HepG2 (cell line): Measurements from ENCODE around the gene KDM5B. TPM values are rescaled to one million over a fixed set of nuclear protein-coding genes. Genes with fewer than 3 reads are reported as not detected.

Source experiments
- CEBPB ChIP-seq: IDR thresholded peaks from 2 replicates; pipeline ENCODE4 v1.6.1; 2011; ENCODE audit warnings: low read depth, low read length, improper control_type of control experiment, borderline replicate concordance
- CENPX ChIP-seq: sonication (generic); formaldehyde crosslinking; IDR thresholded peaks from 2 replicates; pipeline ENCODE4 v1.9.0; 2021; ENCODE audit warnings: mild to moderate bottlenecking, missing genetic modification reagents, moderate library complexity
- E2F5 ChIP-seq: sonication (generic); formaldehyde crosslinking; conservative IDR thresholded peaks from 2 replicates; pipeline ENCODE4 v1.4.0; 2020; ENCODE audit warnings: missing genetic modification reagents
- FLYWCH1 ChIP-seq: sonication (generic); formaldehyde crosslinking; IDR thresholded peaks from 2 replicates; pipeline ENCODE4 v1.8.1; 2023; ENCODE audit warnings: mild to moderate bottlenecking, missing genetic modification reagents
- FOSL1 ChIP-seq: sonication (generic); formaldehyde crosslinking; IDR thresholded peaks from 2 replicates; pipeline ENCODE4 v1.9.0; 2021; ENCODE audit warnings: missing genetic modification reagents, borderline replicate concordance
- FOXJ3 ChIP-seq: sonication (generic); formaldehyde crosslinking; IDR thresholded peaks from 2 replicates; pipeline ENCODE4 v1.4.0; 2020; ENCODE audit warnings: missing genetic modification reagents, mild to moderate bottlenecking, borderline replicate concordance
- GATAD2A ChIP-seq: IDR thresholded peaks from 2 replicates; pipeline ENCODE4 v1.6.1; 2016
- HOXA3 ChIP-seq: sonication (generic); formaldehyde crosslinking; IDR thresholded peaks from 2 replicates; pipeline ENCODE4 v1.5.0; 2020; ENCODE audit warnings: missing genetic modification reagents
- KDM2A ChIP-seq: sonication (generic); formaldehyde crosslinking; IDR thresholded peaks from 2 replicates; pipeline ENCODE4 v1.4.0; 2020; ENCODE audit warnings: low read depth, missing genetic modification reagents, borderline replicate concordance
- MIER2 ChIP-seq: IDR thresholded peaks from 2 replicates; pipeline ENCODE4 v1.6.1; 2016; ENCODE audit warnings: missing biosample characterization, missing genetic modification reagents
- NFYC ChIP-seq: IDR thresholded peaks from 2 replicates; pipeline ENCODE4 v1.6.1; 2016; ENCODE audit warnings: missing genetic modification reagents, missing compliant biosample characterization
- NR2F1 ChIP-seq, 2 experiments: fragments of 450-650 bp in 1 of 2; formaldehyde crosslinking in 1 of 2; IDR thresholded peaks; 2 replicates each; pipeline versions ENCODE4 v1.5.0 to v1.6.1; 2016 to 2020; ENCODE audit warnings: mild to moderate bottlenecking in 1 of 2, missing compliant biosample characterization in 1 of 2, missing genetic modification reagents in 1 of 2, moderate library complexity in 1 of 2
- RELA ChIP-seq: sonication (generic); formaldehyde crosslinking; IDR thresholded peaks from 2 replicates; pipeline ENCODE4 v1.4.0; 2020; ENCODE audit warnings: missing genetic modification reagents
- SIX1 ChIP-seq: sonication (generic); formaldehyde crosslinking; IDR thresholded peaks from 2 replicates; pipeline ENCODE4 v1.4.0; 2020; ENCODE audit warnings: missing genetic modification reagents, borderline replicate concordance
- ZC3H13 ChIP-seq: sonication (generic); formaldehyde crosslinking; IDR thresholded peaks from 2 replicates; pipeline ENCODE4 v1.8.1; 2023; ENCODE audit warnings: mild to moderate bottlenecking, missing genetic modification reagents, moderate library complexity
- ZNF260 ChIP-seq: sonication (generic); formaldehyde crosslinking; IDR thresholded peaks from 2 replicates; pipeline ENCODE4 v1.4.0; 2020; ENCODE audit warnings: missing genetic modification reagents, low read depth, mild to moderate bottlenecking, borderline replicate concordance
- ZNF30 ChIP-seq: sonication (generic); formaldehyde crosslinking; IDR thresholded peaks from 2 replicates; pipeline ENCODE4 v1.5.0; 2020; ENCODE audit warnings: mild to moderate bottlenecking, missing genetic modification reagents
- ZNF350 ChIP-seq: sonication (generic); formaldehyde crosslinking; IDR thresholded peaks from 2 replicates; pipeline ENCODE4 v1.4.0; 2020; ENCODE audit warnings: mild to moderate bottlenecking, low read depth, missing genetic modification reagents, borderline replicate concordance
- ZNF496 ChIP-seq: sonication (generic); formaldehyde crosslinking; IDR thresholded peaks from 2 replicates; pipeline ENCODE4 v1.8.1; 2023; ENCODE audit warnings: mild to moderate bottlenecking, moderate library complexity, missing genetic modification reagents; ENCODE audit not compliant: insufficient replicate concordance
- ZNF567 ChIP-seq: sonication (generic); formaldehyde crosslinking; IDR thresholded peaks from 2 replicates; pipeline ENCODE4 v1.8.1; 2023; ENCODE audit warnings: mild to moderate bottlenecking, missing genetic modification reagents, borderline replicate concordance
- ZNF713 ChIP-seq: sonication (generic); formaldehyde crosslinking; IDR thresholded peaks from 2 replicates; pipeline ENCODE4 v1.4.0; 2020; ENCODE audit warnings: mild to moderate bottlenecking, missing genetic modification reagents
- ZNF782 ChIP-seq: sonication (generic); formaldehyde crosslinking; IDR thresholded peaks from 2 replicates; pipeline ENCODE4 v1.4.0; 2020; ENCODE audit warnings: missing genetic modification reagents, mild to moderate bottlenecking, borderline replicate concordance
- ZNF784 ChIP-seq: sonication (generic); formaldehyde crosslinking; IDR thresholded peaks from 2 replicates; pipeline ENCODE4 v1.5.1; 2020; ENCODE audit warnings: missing genetic modification reagents, mild to moderate bottlenecking, borderline replicate concordance
- polyA plus RNA-seq, 8 experiments: library from polyadenylated mRNA; depleted of rRNA in 3 of 8; stranded (reverse) in 7 of 8; unstranded in 1 of 8; fragments of >200 nt; fragmentation: Illumina TruSeq in 4 of 8; extraction: Trizol in 4 of 8; gene quantifications; 2 replicates each; pipeline versions ENCODE4 v1.2.1 to v1.2.3, GENCODE V29; 2011 to 2016; ENCODE audit warnings: low read depth in 4 of 8, missing spikeins in 1 of 8, mixed read lengths in 1 of 8; ENCODE audit not compliant: insufficient read depth in 1 of 8
- total RNA-seq, 5 experiments: library from RNA; depleted of rRNA; stranded (reverse); fragments of >200 nt; fragmentation: Illumina TruSeq; extraction: Trizol; gene quantifications; 2 replicates each; pipeline ENCODE4 v1.2.3, GENCODE V29; 2016; ENCODE audit warnings: low read depth in 1 of 5
- TF ChIP-seq, protein P1 (sequence below): IDR thresholded peaks from 2 replicates; pipeline ENCODE4 v1.6.1; 2012; ENCODE audit warnings: inconsistent platforms
- TF ChIP-seq, protein P2 (sequence below): sonication (generic); formaldehyde crosslinking; IDR thresholded peaks from 2 replicates; pipeline ENCODE4 v1.5.0; 2020; ENCODE audit warnings: missing genetic modification reagents
- TF ChIP-seq, protein P3 (sequence below): sonication (generic); formaldehyde crosslinking; IDR thresholded peaks from 2 replicates; pipeline ENCODE4 v1.9.0; 2021; ENCODE audit warnings: missing genetic modification reagents, mild to moderate bottlenecking, borderline replicate concordance

Gene KDM5B
- total and polyA plus RNA-seq, 2 of the 13 experiments (the other 11 are each of a cell fraction or from before 2014, with no cell fraction given), result 34.2 to 35.4 TPM

- TF ChIP-seq, protein P1, sequence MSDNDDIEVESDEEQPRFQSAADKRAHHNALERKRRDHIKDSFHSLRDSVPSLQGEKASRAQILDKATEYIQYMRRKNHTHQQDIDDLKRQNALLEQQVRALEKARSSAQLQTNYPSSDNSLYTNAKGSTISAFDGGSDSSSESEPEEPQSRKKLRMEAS, result peak; percentile 87
- TF ChIP-seq ZNF784, result peak; percentile 35; the same call in 1 of the 2 replicates
- TF ChIP-seq ZNF567, result 0 out of 2 replicates have a peak, but pooled peaks have one; percentile 13
- TF ChIP-seq ZNF350 (CRISPR knock-in tag), result peak; percentile 34; the same call in 1 of the 2 replicates
- no peak for TF ChIP-seq ZNF30 (CRISPR knock-in tag)
- TF ChIP-seq ZNF260 (CRISPR knock-in tag), result no peak
- TF ChIP-seq SIX1 (CRISPR knock-in tag), result 0 out of 2 replicates have a peak, but pooled peaks have one; percentile 31
- TF ChIP-seq FOSL1, result no peak
- TF ChIP-seq HOXA3, result peak; percentile 80
- peak; percentile 75 for TF ChIP-seq NFYC (CRISPR knock-in tag)
- peak; percentile 69 for TF ChIP-seq GATAD2A (CRISPR knock-in tag)
- TF ChIP-seq NR2F1 (CRISPR knock-in tag; IDR thresholded peaks at IDR 0.05), result 0 out of 4 replicates have a peak, but pooled peaks of 1 of the 2 experiments have one; percentile 27
- peak; percentile 87; the same call in 1 of the 2 replicates for TF ChIP-seq FOXJ3 (CRISPR knock-in tag)
- no peak for TF ChIP-seq ZNF713 (CRISPR knock-in tag)
- peak; percentile 50; the same call in 1 of the 2 replicates for TF ChIP-seq ZNF782 (CRISPR knock-in tag)
- TF ChIP-seq ZC3H13 (CRISPR knock-in tag), result 0 out of 2 replicates have a peak, but pooled peaks have one; percentile 57
- no peak for TF ChIP-seq RELA (CRISPR knock-in tag)
- TF ChIP-seq, protein P2, sequence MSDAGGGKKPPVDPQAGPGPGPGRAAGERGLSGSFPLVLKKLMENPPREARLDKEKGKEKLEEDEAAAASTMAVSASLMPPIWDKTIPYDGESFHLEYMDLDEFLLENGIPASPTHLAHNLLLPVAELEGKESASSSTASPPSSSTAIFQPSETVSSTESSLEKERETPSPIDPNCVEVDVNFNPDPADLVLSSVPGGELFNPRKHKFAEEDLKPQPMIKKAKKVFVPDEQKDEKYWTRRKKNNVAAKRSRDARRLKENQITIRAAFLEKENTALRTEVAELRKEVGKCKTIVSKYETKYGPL (CRISPR knock-in tag), result no peak
- no peak for TF ChIP-seq CEBPB
- TF ChIP-seq, protein P3, sequence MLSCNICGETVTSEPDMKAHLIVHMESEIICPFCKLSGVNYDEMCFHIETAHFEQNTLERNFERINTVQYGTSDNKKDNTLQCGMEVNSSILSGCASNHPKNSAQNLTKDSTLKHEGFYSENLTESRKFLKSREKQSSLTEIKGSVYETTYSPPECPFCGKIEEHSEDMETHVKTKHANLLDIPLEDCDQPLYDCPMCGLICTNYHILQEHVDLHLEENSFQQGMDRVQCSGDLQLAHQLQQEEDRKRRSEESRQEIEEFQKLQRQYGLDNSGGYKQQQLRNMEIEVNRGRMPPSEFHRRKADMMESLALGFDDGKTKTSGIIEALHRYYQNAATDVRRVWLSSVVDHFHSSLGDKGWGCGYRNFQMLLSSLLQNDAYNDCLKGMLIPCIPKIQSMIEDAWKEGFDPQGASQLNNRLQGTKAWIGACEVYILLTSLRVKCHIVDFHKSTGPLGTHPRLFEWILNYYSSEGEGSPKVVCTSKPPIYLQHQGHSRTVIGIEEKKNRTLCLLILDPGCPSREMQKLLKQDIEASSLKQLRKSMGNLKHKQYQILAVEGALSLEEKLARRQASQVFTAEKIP (CRISPR knock-in tag), result no peak
- TF ChIP-seq FLYWCH1, result no peak; the same call in 1 of the 2 replicates
- TF ChIP-seq E2F5 (CRISPR knock-in tag), result no peak
- no peak for TF ChIP-seq ZNF496
- TF ChIP-seq KDM2A (CRISPR knock-in tag), result peak; percentile 93
- no peak for TF ChIP-seq MIER2 (CRISPR knock-in tag)
- TF ChIP-seq CENPX, result no peak
These were observed 2.5 kb upstream of the KDM5B start, which contains the start of gene PCAT6 (continued) for GRCh38 chr1:202810615-202811295.
